ENCODE data around the gene MARCHF2. TPM values are rescaled to one million over a fixed set of nuclear protein-coding genes. Genes with fewer than 3 reads are reported as not detected.
"Not testable (repeated sequence)": the region's sequence is repeated elsewhere in the genome, so short reads cannot be mapped to it uniquely, and the experiment has no call there.

Gene MARCHF2, protein sequence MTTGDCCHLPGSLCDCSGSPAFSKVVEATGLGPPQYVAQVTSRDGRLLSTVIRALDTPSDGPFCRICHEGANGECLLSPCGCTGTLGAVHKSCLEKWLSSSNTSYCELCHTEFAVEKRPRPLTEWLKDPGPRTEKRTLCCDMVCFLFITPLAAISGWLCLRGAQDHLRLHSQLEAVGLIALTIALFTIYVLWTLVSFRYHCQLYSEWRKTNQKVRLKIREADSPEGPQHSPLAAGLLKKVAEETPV
- total RNA-seq: 10 to 100 TPM; 16.5 to 20.9 TPM

DNA sequence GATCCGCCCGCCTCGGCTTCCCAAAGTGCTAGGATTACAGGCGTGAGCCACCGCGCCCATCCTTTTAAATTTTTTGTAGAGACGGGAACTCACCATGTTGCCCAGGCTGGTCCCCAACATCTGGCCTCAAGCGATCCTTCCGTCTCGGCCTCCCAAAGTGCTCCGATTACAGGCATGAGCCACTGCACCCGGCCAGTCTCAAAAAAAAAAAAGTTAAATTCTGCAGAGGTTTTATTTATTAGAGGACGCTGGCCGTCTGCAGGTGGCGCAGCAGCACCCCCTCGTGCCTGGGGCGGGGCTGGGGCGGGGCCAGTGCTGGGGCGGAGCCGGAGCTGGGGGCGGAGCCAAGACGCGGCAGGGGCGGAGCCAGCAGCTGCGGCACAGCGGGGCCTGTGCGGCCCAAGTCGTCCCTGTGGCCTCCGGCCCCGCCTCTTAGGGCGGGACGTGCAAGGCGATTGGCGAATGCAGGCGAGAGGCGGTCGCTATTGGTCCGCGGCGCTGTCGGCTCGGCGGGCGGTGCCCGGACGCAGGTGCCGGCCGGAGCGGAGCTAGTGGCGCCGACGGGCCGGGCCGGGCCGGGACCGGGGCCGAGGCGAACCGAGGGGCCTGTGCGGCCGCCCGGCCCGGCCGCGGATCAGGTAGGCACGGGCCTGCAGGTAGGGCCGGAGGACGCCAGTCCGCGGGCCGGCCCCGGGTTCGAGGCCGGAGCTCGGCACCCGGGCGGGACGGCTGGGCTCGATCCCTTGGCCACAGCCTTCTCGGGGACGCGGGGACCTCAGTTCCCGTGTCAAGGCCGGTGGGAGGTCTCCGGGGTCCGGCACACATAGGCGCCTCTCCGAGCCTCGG, at the start of gene MARCHF2:
Gene MARCHF2, plus strand, starts transcription at position 523 of the 846 bp plus-strand sequence. CDS start 8,536 bp downstream, outside the sequence.
- peaks cover 8% of the 10 kb centered on the region for H3K4me1 Mint-ChIP-seq
- CTCF ChIA-PET: interaction anchor here (0.7 to 4.3 kb wide), 26 partner anchors 13 to 411 kb away, joined by 3 to 40 read pairs (median 6); partner anchors contain the start of genes HNRNPM, MYO1F, RAB11B and ZNF414
- H3K27ac Mint-ChIP-seq: peak within 1 kb of the TSS; percentile 61
- DNase-seq (peak; percentile 97), ATAC-seq (peak; percentile 100)
- H3K27me3 Mint-ChIP-seq: no peaks in the 10 kb centered on the region
- no peaks in the 10 kb centered on the region for H3K36me3 Mint-ChIP-seq
- no peaks in the 10 kb centered on the region for H3K9me3 Mint-ChIP-seq (ENCODE audit: low read depth)
- peak within 1 kb of the TSS; percentile 54 for H3K4me3 Mint-ChIP-seq

DNA sequence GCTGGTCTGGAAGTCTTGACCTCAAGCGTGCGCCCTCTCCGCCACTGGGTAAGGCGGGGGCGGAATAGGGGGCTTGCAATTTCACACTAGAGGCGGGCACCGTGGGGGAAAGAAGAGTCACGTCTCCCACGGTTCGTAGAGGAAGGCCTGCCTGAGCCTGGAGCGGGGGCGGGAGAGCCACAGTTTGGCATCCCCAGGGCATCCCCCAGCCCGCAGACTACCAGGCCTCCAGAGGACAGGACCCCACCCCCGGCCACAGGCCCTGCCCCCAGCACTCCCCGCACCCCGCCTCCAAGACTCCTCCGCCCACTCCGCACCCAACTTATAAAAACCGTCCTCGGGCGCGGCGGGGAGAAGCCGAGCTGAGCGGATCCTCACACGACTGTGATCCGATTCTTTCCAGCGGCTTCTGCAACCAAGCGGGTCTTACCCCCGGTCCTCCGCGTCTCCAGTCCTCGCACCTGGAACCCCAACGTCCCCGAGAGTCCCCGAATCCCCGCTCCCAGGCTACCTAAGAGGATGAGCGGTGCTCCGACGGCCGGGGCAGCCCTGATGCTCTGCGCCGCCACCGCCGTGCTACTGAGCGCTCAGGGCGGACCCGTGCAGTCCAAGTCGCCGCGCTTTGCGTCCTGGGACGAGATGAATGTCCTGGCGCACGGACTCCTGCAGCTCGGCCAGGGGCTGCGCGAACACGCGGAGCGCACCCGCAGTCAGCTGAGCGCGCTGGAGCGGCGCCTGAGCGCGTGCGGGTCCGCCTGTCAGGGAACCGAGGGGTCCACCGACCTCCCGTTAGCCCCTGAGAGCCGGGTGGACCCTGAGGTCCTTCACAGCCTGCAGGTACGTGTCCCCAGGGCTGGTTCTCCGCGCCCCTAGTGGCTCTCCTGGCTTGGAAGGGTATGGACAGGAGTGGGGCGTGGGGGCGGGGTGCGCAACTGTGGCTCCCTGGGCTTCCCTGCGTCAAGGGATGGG, 49.0 kb upstream of the MARCHF2 start, which contains the start of gene ANGPTL4:
Gene ANGPTL4, plus strand, starts transcription at position 353 of the 969 bp plus-strand sequence. Its CDS starts 167 bp downstream, at position 520.
- Mint-ChIP-seq H3K9me3 (ENCODE audit: low read depth) (no peaks in the 10 kb centered on the region), H3K36me3 (peaks cover 2% of the 10 kb centered on the region), H3K27ac (peak within 1 kb of the TSS; percentile 39), H3K4me1 (peaks cover 10% of the 10 kb centered on the region), H3K4me3 (peak within 1 kb of the TSS; percentile 77), H3K27me3 (peaks cover 46% of the 10 kb centered on the region)
- DNase-seq (peak; percentile 76), ATAC-seq (peak; percentile 82)
- CTCF ChIA-PET: interaction anchor here (0.9 to 4.7 kb wide), 3 partner anchors 10 to 222 kb away, joined by 3 to 34 read pairs (median 5); no protein-coding TSS in a partner anchor

DNA sequence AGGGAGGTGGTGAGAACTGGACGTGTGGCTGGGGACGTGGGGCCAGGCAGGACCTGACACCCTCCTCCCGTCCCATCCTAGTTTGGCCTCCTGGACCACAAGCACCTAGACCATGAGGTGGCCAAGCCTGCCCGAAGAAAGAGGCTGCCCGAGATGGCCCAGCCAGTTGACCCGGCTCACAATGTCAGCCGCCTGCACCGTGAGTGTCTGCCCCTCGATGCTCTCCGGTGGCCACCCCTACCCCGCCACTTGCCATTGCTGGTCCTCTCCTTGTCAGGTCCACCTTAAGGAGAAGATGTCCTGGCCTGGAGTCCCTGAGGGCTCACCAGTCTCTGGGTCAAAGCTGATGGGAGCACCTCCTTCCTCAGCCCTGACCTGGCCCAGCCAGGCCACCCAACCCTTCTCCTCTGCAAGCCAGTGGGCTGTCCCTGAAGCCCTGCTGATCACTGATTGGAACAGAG, 47.0 kb upstream of the MARCHF2 start:
- no peak for ATAC-seq
- CTCF ChIA-PET: interaction anchor here (1.2 to 4.7 kb wide), 4 partner anchors 12 to 34 kb away, joined by 3 to 34 read pairs (median 4); partner anchors contain the start of gene KANK3
- Mint-ChIP-seq H3K4me1 (peaks cover 10% of the 10 kb centered on the region), H3K27ac (no peak overlapping the region), H3K4me3 (no peak overlapping the region), H3K27me3 (peaks cover 46% of the 10 kb centered on the region), H3K9me3 (ENCODE audit: low read depth) (no peaks in the 10 kb centered on the region), H3K36me3 (peaks cover 2% of the 10 kb centered on the region)
- DNase-seq: no peak

DNA sequence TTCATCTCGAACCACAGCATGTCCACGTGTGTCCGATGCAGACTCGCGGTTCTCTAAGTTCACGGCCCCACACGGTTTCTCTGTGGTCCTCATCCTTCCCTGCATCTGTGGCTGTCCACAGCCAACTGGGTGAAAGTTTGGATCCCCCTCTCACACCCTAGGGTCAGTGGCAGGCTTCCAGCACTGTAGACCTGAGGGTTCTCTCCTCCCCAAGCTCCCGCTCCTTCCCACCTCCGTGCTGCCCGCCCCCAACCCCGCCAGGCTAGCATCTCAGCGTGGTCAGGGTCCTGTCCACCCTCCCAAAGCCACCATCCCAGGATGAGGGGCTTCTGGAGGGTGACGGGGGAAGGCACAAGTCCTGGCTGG, 46.2 kb upstream of the MARCHF2 start:
- peaks cover 2% of the 10 kb centered on the region for H3K36me3 Mint-ChIP-seq
- peaks cover 43% of the 10 kb centered on the region for H3K27me3 Mint-ChIP-seq
- no peaks in the 10 kb centered on the region for H3K9me3 Mint-ChIP-seq (ENCODE audit: low read depth)
- DNase-seq (no peak), ATAC-seq (no peak)
- CTCF ChIA-PET: interaction anchor here (1.2 kb wide), 1 partner anchor 13 kb away, joined by 4 read pairs; no protein-coding TSS in a partner anchor
- H3K4me3 Mint-ChIP-seq: no peak overlapping the region
- peaks cover 8% of the 10 kb centered on the region for H3K4me1 Mint-ChIP-seq
- no peak overlapping the region for H3K27ac Mint-ChIP-seq

DNA sequence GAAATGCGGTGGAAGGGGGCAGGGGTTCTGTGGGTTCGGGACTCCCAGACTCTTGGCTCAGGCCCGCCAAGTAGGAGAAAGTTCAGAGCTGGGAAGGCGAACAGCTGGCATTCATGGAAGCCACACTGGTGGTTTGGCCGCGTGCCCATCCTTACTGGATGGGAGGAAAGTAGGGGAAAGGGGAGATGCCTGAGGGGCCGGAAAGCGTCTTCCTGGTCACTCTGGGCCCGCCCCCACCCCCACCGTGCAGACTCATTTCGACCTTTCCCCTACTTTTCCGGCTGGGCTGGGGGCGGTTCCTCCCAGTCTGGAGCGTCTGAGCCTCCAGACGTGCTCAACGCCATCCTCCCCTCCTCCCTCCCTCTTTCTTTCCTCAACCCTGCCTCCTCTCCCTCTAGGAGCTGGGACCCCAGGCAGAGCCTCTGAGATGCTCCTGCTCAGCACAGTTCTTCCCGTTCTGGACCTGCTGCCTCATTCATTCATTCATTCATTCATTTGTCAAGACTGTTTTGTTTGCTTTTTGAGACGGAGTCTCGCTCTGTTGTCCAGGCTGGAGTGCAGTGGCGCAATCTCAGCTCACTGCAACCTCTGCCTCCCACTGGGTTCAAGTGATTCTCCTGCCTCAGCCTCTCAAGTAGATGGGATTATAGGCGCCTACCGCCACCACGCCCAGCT, 45.6 kb upstream of the MARCHF2 start:
- H3K27ac Mint-ChIP-seq: no peak overlapping the region
- CTCF ChIA-PET: interaction anchor here (1.2 kb wide), 2 partner anchors 13 to 14 kb away, joined by 4 to 6 read pairs; no protein-coding TSS in a partner anchor

DNA sequence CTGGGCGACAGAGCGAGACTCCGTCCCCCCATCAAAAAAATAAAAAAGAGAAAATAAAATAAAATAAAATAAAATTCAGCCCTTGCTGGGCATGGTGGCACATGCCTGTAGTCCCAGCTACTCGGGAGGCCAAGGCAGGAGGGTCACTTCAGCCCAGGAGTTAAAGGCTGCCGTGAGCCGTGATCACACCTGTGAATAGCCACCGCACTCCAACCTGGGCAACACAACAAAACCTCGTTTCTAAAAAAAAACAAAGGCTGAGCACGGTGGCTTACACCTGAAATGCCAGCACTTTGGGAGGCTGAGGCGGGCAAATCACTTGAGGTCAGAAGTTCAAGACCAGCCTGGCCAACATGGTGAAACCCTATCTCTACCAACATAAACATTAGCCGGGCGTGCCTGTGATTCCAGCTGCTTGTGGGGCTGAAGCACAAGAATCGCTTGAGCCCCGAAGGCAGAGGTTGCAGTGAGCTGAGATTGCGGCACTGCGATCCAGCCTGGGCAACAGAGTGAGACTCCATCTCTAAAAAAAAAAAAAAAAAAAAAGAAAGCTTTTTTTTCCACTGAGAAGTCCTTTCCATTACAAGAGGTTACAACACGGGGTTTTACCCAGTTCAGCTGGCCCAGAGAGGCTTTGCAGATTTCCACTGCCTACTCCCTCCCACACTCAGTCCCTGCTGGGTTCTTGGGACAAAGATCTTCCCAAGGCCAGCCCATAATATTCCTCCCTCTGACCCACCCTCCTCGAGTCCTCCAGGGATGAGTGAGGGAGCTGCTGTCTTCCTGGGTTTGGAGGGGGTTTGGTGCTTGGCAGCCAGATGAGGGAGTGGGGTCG, 42.7 kb upstream of the MARCHF2 start:
- Mint-ChIP-seq H3K27me3 (peaks cover 26% of the 10 kb centered on the region), H3K4me3 (no peak overlapping the region), H3K4me1 (peaks cover 1% of the 10 kb centered on the region), H3K9me3 (ENCODE audit: low read depth) (no peaks in the 10 kb centered on the region), H3K27ac (no peak overlapping the region), H3K36me3 (no peaks in the 10 kb centered on the region)
- CTCF ChIA-PET: interaction anchor here (0.6 kb wide), 1 partner anchor 234 kb away, joined by 3 read pairs; no protein-coding TSS in a partner anchor
- DNase-seq (no peak), ATAC-seq (no peak)

More for the DNA sequence above, 45.6 kb upstream of the MARCHF2 start:
- ATAC-seq: no peak
- peaks cover 8% of the 10 kb centered on the region for H3K4me1 Mint-ChIP-seq
- H3K4me3 Mint-ChIP-seq: no peak overlapping the region
- peaks cover 2% of the 10 kb centered on the region for H3K36me3 Mint-ChIP-seq
- no peaks in the 10 kb centered on the region for H3K9me3 Mint-ChIP-seq (ENCODE audit: low read depth)
- no peak for DNase-seq
- H3K27me3 Mint-ChIP-seq: peaks cover 38% of the 10 kb centered on the region

DNA sequence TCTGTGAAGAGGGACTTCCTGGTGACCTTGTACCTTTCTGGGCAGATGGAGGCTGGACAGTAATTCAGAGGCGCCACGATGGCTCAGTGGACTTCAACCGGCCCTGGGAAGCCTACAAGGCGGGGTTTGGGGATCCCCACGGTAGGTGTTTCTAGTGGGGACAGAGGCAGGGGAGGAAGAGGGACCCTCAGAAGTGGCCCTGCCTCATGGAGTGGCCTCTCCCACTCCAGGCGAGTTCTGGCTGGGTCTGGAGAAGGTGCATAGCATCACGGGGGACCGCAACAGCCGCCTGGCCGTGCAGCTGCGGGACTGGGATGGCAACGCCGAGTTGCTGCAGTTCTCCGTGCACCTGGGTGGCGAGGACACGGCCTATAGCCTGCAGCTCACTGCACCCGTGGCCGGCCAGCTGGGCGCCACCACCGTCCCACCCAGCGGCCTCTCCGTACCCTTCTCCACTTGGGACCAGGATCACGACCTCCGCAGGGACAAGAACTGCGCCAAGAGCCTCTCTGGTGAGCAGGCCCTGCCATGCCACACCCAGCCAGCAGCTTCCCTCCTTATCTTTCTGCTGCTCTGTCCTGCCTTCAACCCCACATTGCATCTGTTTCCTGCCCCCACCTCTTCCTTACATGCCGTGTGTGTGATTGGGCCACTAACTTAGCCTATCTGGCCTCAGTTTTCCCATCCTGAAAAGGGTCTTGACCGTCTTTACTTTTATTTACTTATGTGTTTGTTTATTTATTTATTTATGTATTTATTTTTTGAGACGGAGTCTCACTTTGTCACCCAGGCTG, 41.9 kb upstream of the MARCHF2 start:
- H3K27ac Mint-ChIP-seq: no peak overlapping the region
- H3K9me3 Mint-ChIP-seq (ENCODE audit: low read depth): no peaks in the 10 kb centered on the region
- peaks cover 18% of the 10 kb centered on the region for H3K27me3 Mint-ChIP-seq
- H3K36me3 Mint-ChIP-seq: no peaks in the 10 kb centered on the region
- DNase-seq (no peak), ATAC-seq (peak; percentile 23)
- H3K4me3 Mint-ChIP-seq: no peak overlapping the region
- CTCF ChIA-PET: interaction anchor here (0.6 to 1.4 kb wide), 2 partner anchors 17 to 233 kb away, joined by 3 to 5 read pairs; no protein-coding TSS in a partner anchor
- peaks cover 1% of the 10 kb centered on the region for H3K4me1 Mint-ChIP-seq

DNA sequence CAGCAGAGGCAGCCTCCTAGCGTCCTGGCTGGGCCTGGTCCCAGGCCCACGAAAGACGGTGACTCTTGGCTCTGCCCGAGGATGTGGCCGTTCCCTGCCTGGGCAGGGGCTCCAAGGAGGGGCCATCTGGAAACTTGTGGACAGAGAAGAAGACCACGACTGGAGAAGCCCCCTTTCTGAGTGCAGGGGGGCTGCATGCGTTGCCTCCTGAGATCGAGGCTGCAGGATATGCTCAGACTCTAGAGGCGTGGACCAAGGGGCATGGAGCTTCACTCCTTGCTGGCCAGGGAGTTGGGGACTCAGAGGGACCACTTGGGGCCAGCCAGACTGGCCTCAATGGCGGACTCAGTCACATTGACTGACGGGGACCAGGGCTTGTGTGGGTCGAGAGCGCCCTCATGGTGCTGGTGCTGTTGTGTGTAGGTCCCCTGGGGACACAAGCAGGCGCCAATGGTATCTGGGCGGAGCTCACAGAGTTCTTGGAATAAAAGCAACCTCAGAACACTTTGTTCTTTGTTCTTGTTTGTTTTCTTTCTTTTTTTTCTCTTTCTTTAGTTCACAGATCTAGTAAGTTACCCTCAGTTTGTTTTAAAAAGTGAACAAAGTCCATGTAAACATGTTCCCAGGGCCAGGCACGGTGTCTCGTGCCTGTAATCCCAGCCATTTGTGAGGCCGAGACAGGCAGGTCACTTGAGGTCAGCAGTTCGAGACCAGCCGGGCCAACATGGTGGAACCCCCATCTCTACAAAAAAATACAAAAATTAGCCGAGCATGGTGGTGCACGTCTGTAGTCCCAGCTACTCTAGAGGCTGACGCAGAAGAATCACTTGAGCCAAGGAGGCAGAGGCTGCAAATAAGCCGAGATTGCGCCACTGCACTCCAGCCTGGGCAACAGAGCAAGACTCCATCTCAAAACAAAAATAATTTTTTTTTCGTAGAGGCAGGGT, 39.0 kb upstream of the MARCHF2 start:
- no peak overlapping the region for H3K4me3 Mint-ChIP-seq
- H3K9me3 Mint-ChIP-seq (ENCODE audit: low read depth): no peaks in the 10 kb centered on the region
- CTCF ChIA-PET: interaction anchor here (1.6 kb wide), 1 partner anchor 20 kb away, joined by 7 read pairs; no protein-coding TSS in a partner anchor
- ATAC-seq (no peak), DNase-seq (no peak)
- peaks cover 9% of the 10 kb centered on the region for H3K4me1 Mint-ChIP-seq
- H3K27me3 Mint-ChIP-seq: no peaks in the 10 kb centered on the region
- H3K27ac Mint-ChIP-seq: no peak overlapping the region
- no peaks in the 10 kb centered on the region for H3K36me3 Mint-ChIP-seq

DNA sequence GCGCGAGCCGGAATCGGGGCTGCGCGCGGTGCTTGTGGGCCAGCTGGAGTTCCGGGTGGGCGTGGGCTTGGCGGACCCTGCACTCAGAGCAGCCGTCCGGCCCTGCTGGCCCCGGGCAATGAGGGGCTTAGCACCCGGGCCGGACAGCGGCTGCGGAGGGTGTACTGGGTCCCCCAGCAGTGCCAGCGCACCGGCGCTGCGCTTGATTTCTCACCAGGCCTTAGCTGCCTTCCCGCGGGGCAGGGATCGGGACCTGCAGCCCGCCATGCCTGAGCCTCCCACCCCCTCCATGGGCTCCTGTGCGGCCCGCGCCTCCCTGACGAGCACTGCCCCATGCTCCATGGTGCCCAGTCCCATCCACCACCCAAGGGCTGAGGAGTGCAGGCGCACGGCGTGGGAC, 37.3 kb upstream of the MARCHF2 start:
- H3K36me3 Mint-ChIP-seq; H3K27me3 Mint-ChIP-seq; DNase-seq; H3K4me1 Mint-ChIP-seq; H3K27ac Mint-ChIP-seq; ATAC-seq; H3K9me3 Mint-ChIP-seq (ENCODE audit: low read depth); H3K4me3 Mint-ChIP-seq: not testable (repeated sequence)
- CTCF ChIA-PET: interaction anchor here (2.3 kb wide), 1 partner anchor 22 kb away, joined by 12 read pairs; no protein-coding TSS in a partner anchor

DNA sequence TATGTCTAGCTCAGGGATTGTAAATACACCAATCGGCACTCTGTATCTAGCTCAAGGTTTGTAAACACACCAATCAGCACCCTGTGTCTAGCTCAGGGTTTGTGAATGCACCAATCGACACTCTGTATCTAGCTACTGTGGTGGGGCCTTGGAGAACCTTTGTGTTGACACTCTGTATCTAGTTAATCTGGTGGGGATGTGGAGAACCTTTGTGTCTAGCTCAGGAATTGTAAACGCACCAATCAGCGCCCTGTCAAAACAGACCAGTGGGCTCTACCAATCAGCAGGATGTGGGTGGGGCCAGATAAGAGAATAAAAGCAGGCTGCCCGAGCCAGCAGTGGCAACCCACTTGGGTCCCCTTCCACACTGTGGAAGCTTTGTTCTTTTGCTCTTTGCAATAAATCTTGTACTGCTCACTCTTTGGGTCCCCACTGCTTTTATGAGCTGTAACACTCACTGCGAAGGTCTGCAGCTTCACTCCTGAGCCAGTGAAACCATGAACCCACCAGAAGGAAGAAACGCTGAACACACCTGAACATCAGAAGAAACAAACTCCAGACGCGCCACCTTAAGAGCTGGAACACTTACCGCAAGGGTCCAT, 36.6 kb upstream of the MARCHF2 start:
- not testable (repeated sequence) for H3K27me3 Mint-ChIP-seq; H3K27ac Mint-ChIP-seq; ATAC-seq; H3K4me3 Mint-ChIP-seq; H3K4me1 Mint-ChIP-seq; H3K9me3 Mint-ChIP-seq (ENCODE audit: low read depth); H3K36me3 Mint-ChIP-seq; DNase-seq
- CTCF ChIA-PET: interaction anchor here (2.3 kb wide), 1 partner anchor 23 kb away, joined by 12 read pairs; no protein-coding TSS in a partner anchor

All from activated CD8-positive, alpha-beta memory T cell treated with anti-CD3 and anti-CD28 coated beads, Interleukin-2, amount 10 ng/mL, durations not matched to agents 7 days and 5 days (primary cell).